PC-3 (cell line): ENCODE results near the gene RPS26. TPM values are rescaled to one million over a fixed set of nuclear protein-coding genes. Genes with fewer than 3 reads are reported as not detected.

Source experiments
- ATAC-seq: fragments of 200-7000 bp; cut with Tn5 transposase; 2 replicates; pipeline ENCODE4 v1.9.1; 2020; ENCODE audit warnings: mild to moderate bottlenecking, moderate library complexity
- BruUV-seq: library from RNA; stranded (reverse); fragments of 400-500 nt; replicated peaks from 2 replicates; lab custom pipeline; 2021; lab: Mats Ljungman, UMichigan
- CTCF ChIA-PET: fragments of 300-600 bp; sonication (Branson Sonifier 250); formaldehyde crosslinking; loops from one replicate; lab custom pipeline; 2022; ENCODE audit warnings: antibody characterized with exemption; lab: Charles Lee
- POLR2A ChIA-PET: fragments of 300-600 bp; sonication (Branson Sonifier 250); formaldehyde crosslinking; loops from one replicate; lab custom pipeline; 2022; ENCODE audit warnings: antibody characterized with exemption; ENCODE audit not compliant: unreplicated experiment; lab: Charles Lee
- DNase-seq: peaks from one replicate; pipeline ENCODE4 v3.0.0-alpha.2; 2015
- H2AFZ ChIP-seq: fragments of 300-600 bp; sonication (generic); 2 replicates; pipeline ENCODE4 v1.6.0; 2016; ENCODE audit warnings: antibody characterized with exemption, low read length
- H3F3A ChIP-seq: fragments of 300-600 bp; sonication (generic); one replicate; pipeline ENCODE4 v1.6.0; 2017; ENCODE audit warnings: antibody characterized with exemption, low read length, control low read depth, mild to moderate bottlenecking; ENCODE audit not compliant: unreplicated experiment
- H3K27ac ChIP-seq: fragments of 300-600 bp; sonication (generic); 2 replicates; pipeline ENCODE4 v1.5.1; 2016; ENCODE audit warnings: mild to moderate bottlenecking, low read length
- H3K27me3 ChIP-seq: fragments of 300-600 bp; sonication (generic); 2 replicates; pipeline ENCODE4 v1.6.1; 2016; ENCODE audit warnings: low read length, mixed read lengths
- H3K36me3 ChIP-seq: fragments of 300-600 bp; sonication (generic); 2 replicates; pipeline ENCODE4 v1.6.1; 2016; ENCODE audit warnings: low read depth, mixed run types, low read length, mixed read lengths
- H3K4me1 ChIP-seq: fragments of 300-600 bp; sonication (generic); 2 replicates; pipeline ENCODE4 v1.5.1; 2016; ENCODE audit warnings: low read length; ENCODE audit not compliant: insufficient read depth
- H3K4me2 ChIP-seq: fragments of 300-600 bp; sonication (generic); 2 replicates; pipeline ENCODE4 v1.6.0; 2016; ENCODE audit warnings: low read length
- H3K4me3 ChIP-seq: fragments of 300-600 bp; sonication (generic); 2 replicates; pipeline ENCODE4 v1.5.1; 2016; ENCODE audit warnings: mild to moderate bottlenecking, low read length, mixed read lengths
- H3K79me2 ChIP-seq: fragments of 300-600 bp; sonication (generic); 2 replicates; pipeline ENCODE4 v1.6.1; 2017; ENCODE audit warnings: low read length, mixed read lengths
- H3K9ac ChIP-seq: fragments of 300-600 bp; sonication (generic); 2 replicates; pipeline ENCODE4 v1.6.0; 2016; ENCODE audit warnings: mild to moderate bottlenecking, low read length
- H3K9me2 ChIP-seq: fragments of 300-600 bp; sonication (generic); replicated peaks from 2 replicates; pipeline ENCODE4 v1.6.1; 2016; ENCODE audit warnings: mixed run types, low read length, mixed read lengths
- H3K9me3 ChIP-seq: fragments of 300-600 bp; sonication (generic); 2 replicates; pipeline ENCODE4 v1.6.1; 2016; ENCODE audit warnings: low read length, mixed read lengths
- H4K20me1 ChIP-seq: fragments of 300-600 bp; sonication (generic); 2 replicates; pipeline ENCODE4 v1.6.1; 2016; ENCODE audit warnings: low read length, mixed read lengths
- CTCF ChIP-seq: fragments of 300-600 bp; sonication (generic); conservative IDR thresholded peaks from 2 replicates; pipeline ENCODE4 v1.5.1; 2017; ENCODE audit warnings: antibody characterized with exemption, low read depth, mild to moderate bottlenecking, low read length
- EZH2 ChIP-seq: fragments of 300-600 bp; sonication (generic); IDR thresholded peaks from one replicate; pipeline ENCODE4 v1.6.1; 2017; ENCODE audit warnings: antibody characterized with exemption, mild to moderate bottlenecking, low read length; ENCODE audit not compliant: unreplicated experiment
- EZH2phosphoT487 ChIP-seq: fragments of 300-600 bp; sonication (generic); IDR thresholded peaks from 2 replicates; pipeline ENCODE4 v1.6.1; 2018; ENCODE audit warnings: mild to moderate bottlenecking, antibody characterized with exemption, low read length, borderline replicate concordance
- intact Hi-C: fragments of 100-400 bp; cut with micrococcal nuclease; formaldehyde crosslinking; loops from 2 replicates; pipeline ENCODE4 v1.9.0; 2023
- total RNA-seq: library from RNA; depleted of rRNA; stranded (reverse); fragments of >200 nt; gene quantifications from 2 replicates; pipeline ENCODE4 v1.2.3, GENCODE V29; 2014

RPS26 gene
- total RNA-seq, 1 experiment from 2014 or later, result 320 TPM

DNA sequence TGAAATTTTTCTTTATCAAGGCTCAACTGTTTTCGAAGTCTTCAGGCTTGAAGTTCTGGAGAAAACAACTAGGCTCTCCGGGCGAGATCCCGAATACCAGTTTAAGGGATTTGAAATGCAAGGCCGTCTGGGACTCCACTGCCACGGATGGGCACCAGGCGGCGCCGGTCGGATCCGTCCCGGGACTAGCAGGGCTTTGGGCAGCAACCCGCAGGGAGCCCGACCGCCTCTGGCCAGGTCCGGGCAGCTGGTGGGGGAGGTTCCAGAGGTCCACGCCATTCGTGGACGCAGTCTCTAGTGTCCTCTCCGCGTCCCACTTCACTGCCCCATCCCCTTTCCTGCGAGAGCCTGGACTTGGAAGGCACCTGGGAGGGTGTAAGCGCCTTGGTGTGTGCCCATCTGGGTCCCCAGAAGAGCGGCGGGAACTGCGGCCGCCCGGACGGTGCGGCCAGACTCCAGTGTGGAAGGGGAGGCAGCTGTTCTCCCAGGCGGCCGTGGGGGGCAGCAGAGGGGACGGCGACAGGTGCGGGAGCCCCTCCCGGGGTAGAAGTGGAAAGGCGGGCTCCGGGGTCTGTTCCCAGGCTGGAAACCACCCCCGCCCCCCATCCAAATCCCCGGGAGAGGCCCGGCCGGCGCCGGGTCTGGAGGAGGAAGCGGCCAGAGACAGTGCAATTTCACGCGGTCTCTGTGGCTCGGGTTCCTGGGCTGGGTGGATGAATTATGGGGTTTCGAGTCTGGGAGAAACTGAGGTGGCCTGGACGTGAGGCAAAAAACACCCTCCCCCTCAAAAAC is 37.4 kb downstream of the RPS26 start:
- ATAC-seq (peak; percentile 81), DNase-seq (peak; percentile 89)
- TSS peak; percentile 95 for BruUV-seq
- TF ChIP-seq EZH2 (no peak), EZH2phosphoT487 (no peak), CTCF (peak; percentile 83)
- no peaks in the 10 kb centered on the region for H3F3A ChIP-seq
- peak overlapping the region; percentile 93 for H2AFZ ChIP-seq
- H3K4me1 ChIP-seq, result peaks cover 19% of the 10 kb centered on the region
- H3K79me2 ChIP-seq, result peaks cover 30% of the 10 kb centered on the region
- H3K9me2 ChIP-seq, result no peaks in the 10 kb centered on the region
- no peaks in the 10 kb centered on the region for H3K9me3 ChIP-seq
- H3K27me3 ChIP-seq, result no peaks in the 10 kb centered on the region
- peak overlapping the region; percentile 76 for H3K9ac ChIP-seq
- H3K27ac ChIP-seq, result peak overlapping the region; percentile 82
- no peaks in the 10 kb centered on the region for H4K20me1 ChIP-seq
- H3K36me3 ChIP-seq, result no peaks in the 10 kb centered on the region
- H3K4me3 ChIP-seq, result peak overlapping the region; percentile 86
- ChIA-PET POLR2A (interaction anchor here (0.5 to 0.9 kb wide), 2 partner anchors 25 to 37 kb away, joined by 3 to 4 read pairs; partner anchors contain the start of gene PA2G4), CTCF (interaction anchor here (0.8 to 1.2 kb wide), 2 partner anchors 26 to 83 kb away, joined by 5 to 17 read pairs; partner anchors contain the start of gene PA2G4)
- peak overlapping the region; percentile 93 for H3K4me2 ChIP-seq
- intact Hi-C loops, result loop anchor here (1.0 to 5.0 kb wide), 2 partner anchors 25 to 38 kb away; partner anchors contain the start of genes PA2G4, RPL41 and ZC3H10

DNA sequence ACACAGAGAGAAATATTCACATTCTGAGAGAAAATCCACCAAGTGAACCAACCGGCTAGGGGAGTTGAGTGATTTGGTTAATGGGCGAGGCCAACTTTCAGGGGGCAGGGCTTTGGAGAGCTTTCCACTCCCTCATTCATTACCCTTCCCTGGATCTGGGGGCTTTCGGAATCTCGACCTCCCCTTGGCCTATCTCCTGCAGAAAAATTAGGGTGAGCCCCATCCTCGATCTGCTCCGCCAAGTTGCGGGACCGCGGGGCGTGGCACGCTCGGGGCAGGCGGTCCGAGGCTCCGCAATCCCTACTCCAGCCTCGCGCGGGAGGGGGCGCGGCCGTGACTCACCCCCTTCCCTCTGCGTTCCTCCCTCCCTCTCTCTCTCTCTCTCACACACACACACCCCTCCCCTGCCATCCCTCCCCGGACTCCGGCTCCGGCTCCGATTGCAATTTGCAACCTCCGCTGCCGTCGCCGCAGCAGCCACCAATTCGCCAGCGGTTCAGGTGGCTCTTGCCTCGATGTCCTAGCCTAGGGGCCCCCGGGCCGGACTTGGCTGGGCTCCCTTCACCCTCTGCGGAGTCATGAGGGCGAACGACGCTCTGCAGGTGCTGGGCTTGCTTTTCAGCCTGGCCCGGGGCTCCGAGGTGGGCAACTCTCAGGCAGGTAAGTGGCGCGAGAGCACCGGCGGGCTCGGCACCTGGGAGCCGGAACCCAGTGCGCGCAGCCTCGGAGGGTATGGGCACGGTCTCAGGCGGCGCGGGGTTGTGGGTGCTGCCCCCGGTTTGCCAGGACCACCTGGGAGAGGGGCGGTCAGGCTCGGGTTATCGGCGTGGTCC is 38.2 kb downstream of the RPS26 start, which contains the start of gene ERBB3:
Gene ERBB3 (plus strand): TSS at position 443 of the 833 bp plus-strand sequence. CDS start 136 bp downstream, at position 579.
- Histone ChIP-seq H3K79me2 (peaks cover 30% of the 10 kb centered on the region), H3K27me3 (no peaks in the 10 kb centered on the region), H4K20me1 (no peaks in the 10 kb centered on the region), H3K9ac (peak within 1 kb of the TSS; percentile 76), H3K4me2 (peak within 1 kb of the TSS; percentile 93), H3K36me3 (no peaks in the 10 kb centered on the region), H3F3A (no peaks in the 10 kb centered on the region), H3K9me2 (no peaks in the 10 kb centered on the region), H2AFZ (peak within 1 kb of the TSS; percentile 93), H3K27ac (peak within 1 kb of the TSS; percentile 82), H3K9me3 (no peaks in the 10 kb centered on the region), H3K4me3 (peak within 1 kb of the TSS; percentile 86), H3K4me1 (peaks cover 19% of the 10 kb centered on the region)
- TF ChIP-seq EZH2, result no peak
- ChIA-PET POLR2A (interaction anchor here (0.5 to 0.9 kb wide), 2 partner anchors 24 to 36 kb away, joined by 3 to 4 read pairs; partner anchors contain the start of gene PA2G4), CTCF (interaction anchor here (0.6 to 1.2 kb wide), 3 partner anchors 25 to 250 kb away, joined by 3 to 17 read pairs (median 5); partner anchors contain the start of gene PA2G4)
- intact Hi-C loops, result loop anchor here (1.0 to 5.0 kb wide), 2 partner anchors 24 to 37 kb away; partner anchors contain the start of genes PA2G4, RPL41 and ZC3H10
- DNase-seq, result peak; percentile 89
- ATAC-seq, result peak; percentile 78
- no TSS peak for BruUV-seq
